HG03571 (cell line): ENCODE measurements around the gene ARID5B.

Experiments
- ATAC-seq: cut with Tn5 transposase; IDR thresholded peaks from one replicate; pipeline ENCODE4 v1.9.1; 2021; ENCODE audit not compliant: unreplicated experiment

The ARID5B gene

GRCh38 chr10:62121187-62121530 lies 219.7 kb downstream of the ARID5B start:
- ATAC-seq = no peak

- no peak for ATAC-seq
Observed at GRCh38 chr10:62127975-62128374, 226.5 kb downstream of the ARID5B start.

GRCh38 chr10:62130948-62131347 lies 229.4 kb downstream of the ARID5B start:
- no peak for ATAC-seq

GRCh38 chr10:62131724-62132123 lies 230.2 kb downstream of the ARID5B start:
- ATAC-seq = no peak

- peak; percentile 95 for ATAC-seq
Observed at GRCh38 chr10:62133618-62134017, 232.1 kb downstream of the ARID5B start.

- no peak for ATAC-seq
Observed at GRCh38 chr10:62136931-62137330, 235.4 kb downstream of the ARID5B start.
